NCI-H2227 (cell line): ENCODE results near the gene KIF26B.
A peak's percentile ranks its signal among the peaks of the same experiment; 100 is the strongest.

ENCODE experiments used
- DNase-seq: peaks from one replicate; lab custom pipeline; 2025; ENCODE audit not compliant: unreplicated experiment; lab: John Stamatoyannopoulos, UW

The KIF26B gene

DNA sequence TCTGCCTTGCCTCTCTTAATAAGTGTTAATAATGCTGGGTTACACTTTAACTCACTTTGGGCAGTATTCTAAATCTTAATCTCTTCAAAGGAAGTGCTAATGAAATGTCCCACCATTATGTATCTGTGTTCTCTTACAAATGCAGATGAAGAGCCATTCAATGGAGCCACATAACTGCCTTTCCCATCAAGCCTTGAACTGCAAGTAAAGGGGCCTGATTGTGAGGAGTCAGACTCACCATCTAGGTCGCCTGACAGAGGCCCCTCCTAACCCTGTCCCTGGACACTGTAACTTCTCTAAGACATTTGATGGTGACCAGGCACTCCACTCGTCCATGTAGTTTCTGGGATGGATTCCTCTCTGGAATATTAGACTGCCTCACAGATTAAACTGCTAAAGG is 329.4 kb downstream of the KIF26B start:
- DNase-seq = no peak

GRCh38 chr1:245485996-245486395 is 331.2 kb downstream of the KIF26B start:
- DNase-seq = no peak

GRCh38 chr1:245486775-245487470 is 332.1 kb downstream of the KIF26B start:
- DNase-seq = no peak

DNA sequence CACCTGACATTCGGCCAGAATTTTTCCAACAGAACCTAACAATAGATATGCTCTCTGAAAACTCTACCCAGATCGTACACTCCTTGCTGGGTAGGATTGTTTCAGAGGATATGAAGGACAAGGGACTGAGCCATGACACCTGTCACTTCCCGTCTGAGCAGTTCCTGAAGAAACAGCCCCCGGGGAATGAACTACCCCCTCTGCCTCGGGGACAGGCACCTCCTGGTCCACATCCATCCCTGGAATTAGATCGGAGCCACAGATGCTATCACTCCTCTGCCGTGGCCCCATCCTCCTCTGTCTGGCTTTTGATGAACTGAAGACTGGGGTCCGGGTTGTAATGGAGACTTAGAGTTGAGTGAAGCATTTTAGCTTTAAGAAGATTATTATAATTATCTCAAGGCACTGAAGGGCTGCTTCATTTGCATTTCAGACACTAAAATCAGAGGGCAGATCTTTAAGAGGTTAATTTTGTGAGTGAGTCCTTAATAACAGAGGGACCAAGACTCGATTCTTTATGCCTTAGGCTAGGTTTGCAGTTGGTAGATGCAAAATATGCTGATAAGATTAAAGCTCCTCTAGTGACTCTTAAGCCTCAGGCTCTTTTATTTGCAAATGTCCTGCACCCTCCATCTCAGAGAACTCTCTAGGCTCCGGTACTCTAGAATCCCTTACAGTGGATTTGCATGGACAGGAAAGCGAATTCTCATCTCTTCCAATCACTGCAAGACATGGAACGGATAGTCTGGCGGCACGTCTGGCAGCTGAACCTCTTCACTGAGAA is 333.8 kb downstream of the KIF26B start:
- DNase-seq = no peak

- DNase-seq = no peak
Observed at GRCh38 chr1:245489838-245490237, 335.1 kb downstream of the KIF26B start.

DNA sequence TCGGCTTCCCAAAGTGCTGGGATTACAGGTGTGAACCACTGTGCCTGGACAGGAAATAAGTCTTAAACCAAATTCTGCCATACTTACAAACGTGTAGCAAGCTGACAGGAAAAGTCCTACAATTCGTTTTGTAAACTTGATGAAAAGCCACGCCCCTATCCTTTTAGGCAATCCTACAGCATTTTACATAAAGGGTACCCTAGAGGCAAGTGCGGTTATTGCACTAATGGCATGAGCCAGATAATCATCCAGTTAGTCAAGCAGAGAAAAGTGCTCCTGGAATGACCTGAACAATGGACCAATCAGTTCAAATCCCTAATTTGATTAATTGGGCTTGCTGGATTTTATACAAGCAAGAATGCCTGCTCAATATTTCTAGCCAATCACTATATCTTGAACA is 338.2 kb downstream of the KIF26B start:
- no peak for DNase-seq

GRCh38 chr1:245495681-245496080 is 340.9 kb downstream of the KIF26B start:
- DNase-seq = no peak

- DNase-seq = no peak
Observed at GRCh38 chr1:245500546-245500945, 345.8 kb downstream of the KIF26B start.

DNA sequence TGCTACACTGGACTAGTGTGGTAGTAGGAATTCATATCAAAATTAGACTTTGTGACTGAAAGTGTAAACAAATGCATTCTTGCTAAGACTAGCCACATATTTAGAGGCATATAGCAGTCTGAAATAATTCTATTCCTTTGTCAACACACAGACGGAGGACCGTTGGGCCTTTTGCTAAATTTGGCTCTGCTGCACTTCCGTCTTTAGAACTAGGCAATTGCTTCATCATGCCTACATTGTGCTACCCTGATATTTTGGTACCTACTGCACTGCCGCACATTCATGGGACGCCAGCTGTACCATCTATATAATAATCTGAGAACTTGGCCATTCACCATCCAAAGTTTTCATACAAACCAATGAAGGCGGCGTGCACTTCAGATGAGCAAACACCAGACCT is 346.8 kb downstream of the KIF26B start:
- DNase-seq = no peak

DNA sequence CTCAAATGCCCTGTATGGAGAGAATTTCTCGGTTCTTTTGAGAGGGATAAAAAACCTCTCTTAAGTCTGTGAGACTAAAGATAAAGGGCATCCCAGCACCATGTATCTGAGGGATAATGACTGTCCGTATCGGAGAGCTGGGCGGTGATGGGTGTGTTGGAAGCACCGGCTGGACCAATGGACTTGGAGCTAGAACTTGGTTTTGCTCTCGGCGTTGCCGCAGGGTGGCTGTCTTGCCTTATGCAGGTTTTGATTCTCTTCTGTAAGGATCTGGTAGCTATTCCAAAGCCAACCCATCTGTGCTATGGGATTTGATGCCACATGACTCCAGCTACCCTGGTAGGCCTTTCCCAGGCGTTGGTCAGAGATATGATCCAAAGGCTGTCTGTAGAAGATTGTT is 348.8 kb downstream of the KIF26B start:
- DNase-seq = no peak

DNA sequence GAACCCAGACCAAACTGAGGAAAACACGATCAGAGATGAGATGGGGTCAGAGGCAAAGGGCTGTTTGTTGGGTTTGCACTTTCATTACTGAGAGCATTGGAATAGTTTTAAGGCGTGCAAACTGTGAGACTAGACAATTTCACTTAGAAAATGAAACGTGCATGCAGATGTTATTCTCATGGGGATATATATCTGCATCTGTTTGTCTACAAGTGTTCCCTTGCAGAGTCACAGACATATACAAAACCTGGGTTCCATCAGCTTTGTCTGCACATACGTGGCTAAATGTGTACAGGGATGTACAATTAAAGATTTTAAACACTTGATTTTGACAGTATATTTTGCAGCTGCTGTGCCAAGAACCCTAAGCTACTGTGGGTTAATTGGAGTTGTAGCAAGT is 355.4 kb downstream of the KIF26B start:
- DNase-seq = no peak

- DNase-seq = peak; percentile 61
Observed at GRCh38 chr1:245512181-245512888, 357.6 kb downstream of the KIF26B start.

- peak; percentile 68 for DNase-seq
Observed at GRCh38 chr1:245512980-245513578, 358.3 kb downstream of the KIF26B start.

DNA sequence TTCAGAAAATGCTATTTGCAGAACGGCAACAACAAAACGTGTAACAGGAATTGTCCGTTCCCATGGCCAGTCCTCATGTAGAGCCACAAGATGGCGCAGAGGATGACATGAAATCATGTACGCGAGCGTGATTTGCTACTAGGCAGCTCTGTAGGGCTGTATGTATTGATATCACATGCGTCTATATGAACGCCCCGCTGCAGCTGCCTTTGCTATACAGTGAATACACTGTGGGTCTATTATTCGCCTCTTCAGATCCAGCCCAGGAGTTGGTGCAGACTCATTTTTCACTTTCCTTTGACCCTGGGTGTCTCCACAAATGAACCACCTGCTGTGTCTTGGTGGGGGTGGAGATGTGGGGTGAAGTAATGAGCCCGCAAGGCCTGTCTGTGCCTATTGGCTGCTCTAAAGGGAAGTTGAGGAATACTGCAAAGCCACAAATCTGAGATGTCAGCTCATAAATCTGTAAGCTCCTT is 361.5 kb downstream of the KIF26B start:
- DNase-seq = peak; percentile 88

DNA sequence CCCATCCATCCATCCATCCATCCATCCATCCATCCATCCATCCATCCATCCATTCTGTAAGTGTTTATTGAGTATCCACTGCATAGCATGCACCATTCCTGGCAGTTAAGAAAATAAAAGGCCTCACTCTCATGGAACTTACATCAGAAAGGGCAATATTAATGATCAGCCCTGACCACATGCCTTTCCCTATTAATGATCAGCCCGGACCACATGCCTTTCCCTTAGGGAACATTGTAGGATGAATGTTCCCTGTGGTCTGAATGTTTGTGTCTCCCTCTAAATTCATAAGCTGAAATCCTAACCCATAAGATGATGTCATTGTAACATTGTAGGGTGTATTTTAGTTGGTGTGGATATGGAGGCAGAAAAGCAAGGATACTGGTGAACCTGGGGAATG is 365.8 kb downstream of the KIF26B start:
- DNase-seq = no peak

- DNase-seq = no peak
Observed at GRCh38 chr1:245526141-245526540, 371.4 kb downstream of the KIF26B start.

DNA sequence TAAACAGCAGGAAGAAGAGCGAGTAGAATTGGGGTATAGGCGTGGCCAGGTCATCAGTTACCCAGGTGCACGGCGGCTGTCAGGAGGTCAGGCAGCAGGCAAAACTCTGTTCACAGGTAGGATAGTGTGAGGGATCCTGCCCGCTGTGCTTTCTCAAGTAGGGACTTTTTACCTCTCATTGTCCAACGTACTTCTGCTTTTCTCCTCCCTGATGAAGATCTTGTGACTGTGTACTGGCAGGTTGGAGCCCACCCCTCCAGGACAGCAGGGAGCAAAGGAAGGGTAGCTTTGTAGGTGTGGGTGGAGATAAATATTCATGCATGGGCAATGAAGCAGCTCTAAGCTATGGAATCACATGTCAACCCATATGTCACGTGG is 373.5 kb downstream of the KIF26B start:
- DNase-seq = no peak

DNA sequence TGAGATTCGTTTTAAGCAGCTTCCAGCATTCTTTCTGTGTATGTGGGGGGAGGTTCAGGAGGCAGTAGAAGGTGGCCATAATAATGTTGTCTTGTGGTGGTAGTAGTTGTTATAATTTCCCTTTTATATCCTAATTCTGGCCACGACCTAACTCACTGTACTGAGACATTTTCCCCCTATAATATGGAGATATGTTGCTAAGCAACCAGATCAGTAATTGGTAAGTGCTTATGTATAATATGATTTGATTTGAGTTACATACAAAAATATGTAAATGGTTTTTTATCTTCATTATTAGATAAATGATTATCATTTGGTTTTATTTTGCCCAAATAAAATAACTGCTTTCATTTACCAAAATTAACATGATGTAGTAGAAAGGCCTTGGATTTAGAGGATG is 376.2 kb downstream of the KIF26B start:
- no peak for DNase-seq

DNA sequence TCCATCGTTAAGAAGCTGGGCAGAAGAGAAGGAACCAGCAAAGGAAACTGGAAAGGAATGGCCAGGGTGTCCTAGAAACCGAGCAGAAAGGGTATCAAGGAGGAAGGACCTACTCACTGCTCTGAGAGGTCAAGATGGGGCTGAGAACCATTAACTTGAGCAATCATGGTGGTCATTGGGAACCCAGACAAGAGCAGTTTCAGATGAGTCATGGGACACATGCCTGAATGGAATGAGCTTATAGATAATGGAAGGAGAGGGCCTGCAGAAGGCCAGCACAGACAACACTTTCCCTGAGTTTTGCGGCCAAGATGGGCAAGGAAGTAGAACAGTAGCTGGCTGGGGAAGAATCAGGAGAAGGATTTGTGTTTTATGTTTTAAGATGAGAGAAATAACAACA is 383.2 kb downstream of the KIF26B start:
- no peak for DNase-seq

- no peak for DNase-seq
Observed at GRCh38 chr1:245538671-245539070, 383.9 kb downstream of the KIF26B start.

DNA sequence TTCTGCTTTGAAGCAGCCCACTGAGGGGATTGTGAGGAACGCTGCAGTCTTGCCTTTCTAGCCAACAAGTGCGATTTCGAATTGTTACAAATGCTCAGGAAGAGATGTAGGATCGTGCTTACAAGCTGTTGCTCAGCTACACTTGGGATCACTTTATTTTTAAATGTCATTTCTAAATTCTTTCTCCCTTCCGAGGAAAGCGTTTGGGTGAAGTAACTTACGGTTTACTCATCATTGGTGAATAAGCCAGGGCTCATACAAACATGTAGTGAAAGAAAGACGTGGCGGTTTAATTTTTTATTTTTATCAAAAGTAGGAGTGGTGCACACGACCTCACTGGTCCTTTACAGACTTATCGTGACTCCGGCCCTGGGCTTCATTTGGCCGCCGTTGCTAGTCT is 386.6 kb downstream of the KIF26B start:
- DNase-seq = no peak

DNA sequence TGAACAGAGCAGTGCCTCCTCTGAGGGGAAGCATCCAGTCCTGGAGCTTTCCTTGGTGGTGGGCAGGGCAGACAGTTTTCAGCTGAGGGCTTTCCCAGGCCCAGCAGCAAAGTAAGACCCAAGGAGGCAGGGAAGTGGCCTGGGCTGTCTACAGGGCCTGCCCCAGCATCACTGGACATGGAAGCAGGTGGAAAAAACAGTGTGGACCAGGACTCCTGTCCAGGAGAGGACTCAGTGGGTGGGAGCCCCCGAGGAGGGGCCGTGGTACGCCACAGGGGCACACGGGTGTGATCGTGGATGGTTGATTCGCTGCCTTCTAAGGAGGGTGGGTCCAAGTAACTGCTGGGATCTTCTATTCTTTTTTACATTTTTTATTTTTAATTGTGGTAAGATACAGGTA is 387.6 kb downstream of the KIF26B start:
- DNase-seq = no peak
